GM21737 (cell line): ENCODE data around the gene ANGPTL1.
"Not testable (repeated sequence)": the region's sequence is repeated elsewhere in the genome, so short reads cannot be mapped to it uniquely, and the experiment has no call there.

Experiments
- ATAC-seq: cut with Tn5 transposase; IDR thresholded peaks from one replicate; pipeline ENCODE4 v1.9.1; 2021; ENCODE audit warnings: mild to moderate bottlenecking, moderate library complexity; ENCODE audit not compliant: unreplicated experiment

Gene ANGPTL1

DNA sequence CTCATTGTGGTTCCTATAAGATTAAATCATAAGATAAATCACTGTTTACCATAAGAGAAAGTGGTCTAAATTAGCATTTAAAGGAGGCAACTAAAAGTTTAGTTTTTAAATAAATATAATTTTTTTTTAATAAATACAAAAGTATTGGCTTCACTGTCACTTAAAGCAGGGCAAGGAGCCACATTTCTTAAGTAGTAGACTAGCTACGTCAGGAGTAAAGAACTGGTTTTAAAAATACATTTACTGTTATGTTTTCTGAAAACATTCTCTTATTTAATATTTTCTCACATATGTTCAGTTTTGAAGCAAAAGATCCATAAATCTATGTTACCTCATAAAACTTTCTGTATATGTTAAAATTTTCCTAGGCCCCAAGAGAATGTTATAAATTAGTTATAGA, 2.2 kb downstream of the ANGPTL1 start:
- ATAC-seq = no peak

DNA sequence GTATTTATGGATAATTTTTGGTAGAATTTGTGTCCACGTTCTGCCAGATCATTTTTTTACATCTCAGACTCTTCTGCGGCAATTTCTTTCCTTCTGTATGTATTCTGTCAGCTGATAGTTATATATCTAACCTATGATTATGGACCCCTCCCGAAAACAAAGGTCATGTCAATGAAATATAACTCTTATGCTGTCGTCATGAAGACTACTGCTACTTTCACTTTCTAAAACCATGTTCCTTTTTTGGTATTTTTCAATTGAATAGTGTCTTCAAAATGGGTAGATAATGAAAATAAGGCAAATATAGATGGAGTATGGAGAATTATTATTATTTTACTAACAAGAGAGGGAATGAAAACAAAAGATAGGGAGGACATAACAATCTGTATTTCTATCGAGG, 3.2 kb downstream of the ANGPTL1 start:
- no peak for ATAC-seq

DNA sequence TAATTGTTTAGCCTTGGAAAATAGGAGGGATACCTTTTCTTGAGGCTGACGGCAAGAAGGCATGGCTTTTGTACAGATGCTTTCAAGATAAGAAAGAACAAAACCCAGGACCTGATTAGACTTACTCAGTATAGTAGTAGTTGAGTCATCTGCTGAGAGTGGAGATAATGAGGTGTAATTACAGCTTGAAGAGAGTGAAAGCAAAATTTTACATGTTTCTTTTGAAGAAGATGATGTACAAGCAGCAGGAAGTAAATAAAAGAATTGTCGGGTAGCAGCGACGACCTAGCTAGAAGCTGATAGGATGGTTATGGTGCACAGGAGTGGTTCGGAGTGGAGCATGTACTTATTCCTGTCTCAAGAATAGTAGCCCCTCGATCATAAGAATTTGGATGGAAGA, 6.6 kb downstream of the ANGPTL1 start:
- ATAC-seq = no peak

DNA sequence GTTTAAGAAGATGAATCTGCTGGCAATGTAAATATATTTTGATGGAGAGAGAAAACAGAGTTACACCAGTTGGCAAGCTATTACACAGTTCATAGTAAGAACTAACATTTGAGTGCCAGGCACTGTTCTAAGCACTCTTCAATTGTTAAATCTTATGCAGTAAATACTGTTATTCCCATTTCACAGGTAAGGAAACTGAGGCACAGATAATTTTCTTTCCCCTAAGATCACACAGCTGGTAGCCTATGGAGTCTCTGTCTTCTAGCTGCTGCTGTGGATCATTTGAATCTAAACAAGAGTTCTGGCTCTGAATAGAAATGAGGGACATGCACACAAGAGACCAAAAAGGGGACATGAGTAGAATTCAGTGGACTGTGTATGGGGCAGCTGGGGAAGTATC, 8.0 kb downstream of the ANGPTL1 start:
- ATAC-seq = no peak

DNA sequence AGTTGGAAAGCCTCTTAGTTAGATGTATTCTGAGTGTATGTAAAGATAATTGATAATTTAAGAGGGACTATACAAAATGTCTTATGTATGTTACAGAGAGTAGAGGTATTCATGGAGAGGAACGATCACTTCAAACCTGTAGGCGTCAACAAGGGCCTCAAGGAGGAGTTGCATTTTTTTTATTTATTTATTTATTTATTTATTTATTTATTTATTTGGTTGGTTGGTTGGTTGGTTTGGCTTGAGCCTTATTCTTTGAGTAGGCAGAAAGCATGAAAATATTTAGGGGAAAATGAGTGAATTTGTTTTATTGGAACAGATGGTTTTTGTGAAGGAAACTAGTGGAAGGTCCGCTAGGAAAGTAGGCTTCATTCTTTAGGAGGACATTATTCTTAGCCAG, 8.5 kb downstream of the ANGPTL1 start:
- ATAC-seq = no peak

DNA sequence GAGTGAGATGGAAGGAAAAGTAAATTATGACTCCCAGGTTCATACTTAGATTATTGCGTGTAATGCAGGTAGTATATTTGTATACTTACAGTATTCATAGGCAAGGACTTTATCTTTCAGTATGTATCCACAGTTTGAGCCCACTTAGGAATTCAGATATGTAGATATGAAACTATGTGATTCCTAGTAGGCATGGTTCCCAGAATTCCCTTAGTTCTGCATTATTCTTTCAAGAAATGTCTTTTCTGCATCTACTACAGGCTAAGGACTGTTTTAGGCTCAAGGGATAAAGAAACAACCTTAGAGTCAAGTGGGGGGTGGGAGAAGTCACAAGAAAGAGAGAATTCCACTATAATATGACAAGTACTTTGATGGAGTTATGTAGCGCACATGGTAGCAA, 13.8 kb downstream of the ANGPTL1 start:
- no peak for ATAC-seq

DNA sequence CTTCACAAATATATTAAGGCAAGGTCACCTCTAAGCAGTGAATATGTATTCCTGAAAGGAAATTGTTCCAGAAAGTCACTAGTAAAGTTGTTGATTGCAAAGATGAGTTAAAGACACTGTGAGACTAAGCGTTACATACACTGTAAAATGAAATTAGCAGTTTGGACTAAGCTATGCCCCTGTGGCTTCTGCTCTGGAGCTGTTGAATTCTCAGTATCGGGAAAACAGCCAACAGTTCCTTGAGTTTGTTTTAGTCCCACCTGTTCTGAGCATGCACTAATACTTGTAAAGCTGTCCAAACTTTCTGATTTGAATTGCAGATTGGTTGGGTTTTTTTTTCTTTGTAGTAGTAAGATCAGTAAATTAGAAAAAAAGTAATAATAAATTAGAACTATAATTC, 21.0 kb downstream of the ANGPTL1 start:
- ATAC-seq = no peak

DNA sequence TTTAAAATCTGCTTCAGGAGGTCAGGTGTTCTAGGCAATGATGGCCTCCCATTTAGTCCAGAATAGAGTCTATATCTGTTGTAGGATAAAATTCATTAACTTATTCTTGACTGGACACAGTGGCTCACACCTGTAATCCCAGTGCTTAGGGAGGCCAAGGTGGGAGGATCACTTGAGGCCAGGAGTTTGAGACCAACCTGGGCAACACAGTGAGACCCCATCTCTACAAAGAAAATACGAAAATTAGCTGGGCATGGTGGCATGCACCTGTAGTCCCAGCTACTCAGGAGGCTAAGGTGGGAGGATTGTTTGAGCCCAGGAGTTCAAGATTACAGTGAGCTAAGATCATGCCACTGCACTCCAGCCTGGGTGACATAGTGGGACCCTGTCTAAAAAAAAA, 23.0 kb downstream of the ANGPTL1 start:
- ATAC-seq = not testable (repeated sequence)

DNA sequence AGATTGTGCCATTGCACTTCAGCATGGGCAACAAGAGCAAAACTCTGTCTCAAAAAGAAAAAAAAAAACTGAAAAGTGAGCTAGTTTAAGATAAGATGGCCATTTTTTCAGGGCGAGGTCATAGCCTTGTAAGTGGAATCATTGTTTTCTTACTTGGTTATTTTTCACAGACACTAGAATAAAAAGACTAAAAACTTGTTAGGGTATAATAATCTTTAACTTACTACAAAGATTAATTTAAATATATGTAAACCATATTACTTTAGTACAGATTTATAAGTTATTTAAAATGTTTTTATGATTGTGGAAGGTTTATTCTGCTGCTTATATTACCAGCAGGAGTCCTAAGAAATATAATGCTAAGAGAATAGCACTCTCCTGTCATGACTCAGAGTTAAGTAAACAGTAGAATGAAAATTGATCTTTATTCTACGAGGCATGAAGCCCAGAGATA, 23.5 kb downstream of the ANGPTL1 start:
- no peak for ATAC-seq

DNA sequence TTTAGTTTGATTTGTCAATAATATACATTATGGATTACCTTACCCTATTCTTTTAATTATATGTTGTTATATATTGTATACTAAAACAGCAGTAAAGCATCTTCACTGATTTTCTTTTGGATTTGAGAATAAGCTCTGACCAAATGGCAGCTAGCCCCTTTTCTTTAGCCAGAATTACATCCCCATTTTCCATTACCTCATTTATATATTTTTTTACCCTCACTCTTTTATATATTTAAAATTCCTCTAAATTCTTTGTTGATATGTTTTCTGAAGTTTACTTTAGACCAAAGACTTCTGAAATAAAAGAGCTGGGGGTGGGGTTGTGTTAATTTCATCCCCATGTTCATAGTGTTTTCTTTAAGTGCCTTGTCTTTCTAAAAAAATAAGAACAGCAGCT, 24.6 kb downstream of the ANGPTL1 start:
- ATAC-seq = no peak

DNA sequence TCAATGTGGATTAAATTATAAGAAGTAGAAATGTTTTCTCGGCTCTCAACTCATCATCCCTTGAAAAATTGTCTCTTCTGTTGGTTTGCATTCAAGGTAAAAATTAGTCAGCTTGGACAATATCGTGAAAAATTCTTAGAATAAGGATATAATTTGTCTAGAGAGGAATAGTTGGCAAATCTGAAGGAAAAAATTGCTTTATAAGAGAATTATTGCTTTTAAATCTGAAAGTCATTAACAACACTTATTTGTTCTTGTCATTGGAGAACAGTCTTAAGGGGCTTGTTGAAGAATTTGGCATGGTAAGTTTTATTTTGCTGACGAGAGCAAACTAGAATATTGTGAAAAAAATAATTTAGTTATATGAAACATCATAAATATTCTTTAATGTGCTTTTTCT, 26.4 kb downstream of the ANGPTL1 start:
- ATAC-seq = no peak

DNA sequence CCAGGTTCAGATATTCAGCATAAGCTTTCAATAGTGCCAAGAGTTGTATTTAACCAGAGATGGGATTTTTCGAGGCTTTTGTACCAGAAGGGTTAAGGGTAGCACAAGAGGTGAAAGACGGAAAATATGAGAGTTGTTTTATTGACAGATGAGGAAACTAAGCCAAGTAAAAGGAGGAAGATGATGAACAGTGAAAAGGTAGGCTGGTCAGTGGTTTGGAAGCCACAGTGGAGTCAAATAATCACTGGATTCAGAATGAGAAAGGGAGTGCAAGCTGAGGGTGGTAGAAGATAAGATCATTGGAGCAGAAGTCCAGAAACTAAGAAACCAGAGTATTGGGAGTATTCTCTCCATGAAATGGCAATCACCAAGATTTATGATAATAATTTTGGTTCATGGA, 45.7 kb downstream of the ANGPTL1 start:
- no peak for ATAC-seq

DNA sequence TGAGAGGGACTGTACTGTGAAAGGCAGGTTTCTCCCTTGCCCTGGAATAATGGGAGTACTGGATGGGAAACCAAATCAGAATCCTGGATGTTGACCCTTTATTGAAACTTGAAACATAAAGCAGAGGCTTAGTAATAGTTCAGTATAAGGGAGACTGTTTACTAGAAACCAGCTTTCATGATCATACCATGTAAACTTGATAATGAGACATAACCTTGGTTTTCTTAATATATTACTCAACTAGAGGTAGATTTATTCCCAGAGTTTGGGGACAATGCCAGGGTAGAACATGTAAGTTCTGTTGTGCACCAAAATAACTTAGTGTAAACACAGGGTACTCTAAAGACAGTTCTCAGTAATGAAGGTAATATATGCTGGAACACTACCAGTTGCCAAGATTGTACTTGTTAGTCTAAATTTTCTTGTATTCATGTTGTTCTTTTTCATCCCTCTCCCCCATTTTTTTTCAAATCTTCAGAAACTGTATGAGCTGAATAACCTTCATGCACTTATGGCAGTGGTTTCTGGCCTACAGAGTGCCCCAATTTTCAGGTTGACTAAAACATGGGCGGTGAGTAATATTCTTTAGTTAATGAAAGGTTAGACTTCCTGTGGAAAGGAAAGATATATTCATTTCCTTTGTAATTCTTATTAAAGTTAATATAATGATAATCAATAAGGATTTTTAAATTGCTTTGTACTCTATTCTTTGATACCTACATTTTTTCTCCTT, 49.6 kb downstream of the ANGPTL1 start:
- no peak for ATAC-seq

DNA sequence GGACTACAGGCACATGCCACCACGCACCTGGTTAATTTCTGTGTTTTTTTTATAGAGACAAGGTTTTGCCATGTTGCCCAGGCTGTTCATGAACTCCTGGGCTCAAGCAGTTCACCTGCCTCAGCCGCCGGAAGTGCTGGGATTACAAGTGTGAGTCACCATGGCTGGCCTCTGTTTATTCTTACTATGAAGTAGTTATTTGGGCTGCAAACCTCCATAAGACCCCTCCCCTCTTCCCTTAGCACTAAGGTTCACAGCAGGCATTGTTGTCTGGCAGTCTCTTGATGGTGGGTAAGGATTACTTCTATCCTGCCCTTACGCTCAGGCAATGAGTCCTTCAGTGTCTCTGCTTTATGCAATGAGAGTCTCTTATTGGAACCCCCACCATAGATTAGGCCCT, 51.8 kb downstream of the ANGPTL1 start:
- no peak for ATAC-seq

DNA sequence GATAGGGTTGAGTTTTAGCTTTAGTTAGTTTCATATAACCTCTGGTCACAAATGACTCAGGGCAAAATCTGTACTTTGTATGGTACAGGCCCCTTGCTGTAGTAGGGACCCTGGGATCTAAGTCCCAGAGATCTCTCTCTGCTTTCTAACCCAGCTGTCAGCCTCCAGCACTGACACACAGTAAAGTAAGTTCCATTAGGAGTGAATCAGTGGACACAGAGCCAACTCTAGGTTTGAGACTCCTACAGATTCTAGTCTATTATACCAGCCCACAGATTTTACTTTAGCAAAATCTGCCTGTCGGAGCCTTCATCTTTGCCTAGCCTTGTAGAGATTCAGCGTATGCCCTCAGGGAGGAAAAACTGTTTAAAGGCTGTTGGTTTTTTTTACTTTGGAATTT, 52.5 kb downstream of the ANGPTL1 start:
- ATAC-seq = no peak

DNA sequence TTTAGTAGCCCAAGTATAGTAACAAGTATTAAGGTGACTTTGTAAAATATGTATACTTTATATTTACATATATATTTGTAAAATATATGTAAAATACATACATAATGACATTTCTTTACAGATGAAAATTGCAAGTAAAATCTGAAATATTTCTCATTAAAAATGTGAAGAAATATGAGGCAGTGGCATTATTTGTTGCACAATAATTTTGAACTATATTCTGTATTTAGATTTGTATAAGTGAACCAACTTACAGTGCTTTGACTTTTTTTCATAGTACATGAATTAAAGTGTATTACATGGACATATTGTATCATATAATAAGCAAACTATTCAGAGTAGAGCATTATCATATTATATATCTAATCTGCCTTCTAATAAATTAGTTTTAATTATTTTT, 60.3 kb downstream of the ANGPTL1 start:
- no peak for ATAC-seq

DNA sequence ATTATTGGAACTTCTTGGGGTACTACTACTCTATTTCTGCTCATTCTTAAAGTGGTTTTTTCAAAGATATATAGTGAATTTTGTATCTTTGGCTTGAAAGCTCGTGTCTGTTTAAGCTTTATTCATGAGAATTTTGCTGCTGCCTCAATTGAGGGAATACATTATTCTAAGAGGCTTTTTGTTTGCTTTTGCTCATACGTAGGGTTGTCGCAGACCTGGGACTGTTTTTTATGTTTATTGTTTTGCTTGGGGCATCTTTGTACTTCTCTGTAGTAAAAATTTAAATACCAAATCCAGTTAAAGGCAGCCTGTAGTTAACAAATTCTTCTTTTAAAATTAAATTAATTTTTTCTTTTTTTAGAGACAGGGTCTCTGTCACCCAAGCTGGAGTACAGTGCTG, 62.3 kb downstream of the ANGPTL1 start:
- no peak for ATAC-seq

DNA sequence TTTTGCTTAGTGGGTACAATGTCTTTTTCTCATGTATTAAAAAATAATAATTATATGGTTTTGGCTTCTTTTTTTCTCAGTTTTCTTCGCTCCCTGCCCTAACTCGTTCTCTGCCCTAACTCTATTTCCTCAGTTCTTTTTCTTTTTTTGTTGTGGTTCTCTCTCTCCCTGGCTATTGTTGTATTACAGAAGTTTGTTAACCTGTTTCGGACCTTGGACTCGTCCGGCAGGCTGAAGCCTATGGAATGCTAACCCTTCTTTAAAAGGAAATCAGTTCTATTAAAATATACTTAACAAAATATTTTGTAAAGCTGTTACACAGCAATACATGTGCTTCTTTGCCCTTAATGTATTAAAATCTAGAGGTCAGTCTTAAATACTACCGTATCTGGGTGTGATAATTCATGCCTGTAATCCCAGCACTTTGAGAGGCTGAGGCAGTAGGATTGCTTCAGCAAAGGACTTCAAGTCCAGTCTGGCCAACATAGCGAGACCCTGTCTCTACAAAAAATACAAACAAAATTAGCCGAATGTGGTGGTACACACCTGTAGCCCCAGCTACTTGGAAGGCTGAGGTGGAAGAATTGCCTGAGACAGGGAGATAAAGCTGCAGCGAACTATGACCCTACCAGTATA, 64.1 kb downstream of the ANGPTL1 start:
- no peak for ATAC-seq

DNA sequence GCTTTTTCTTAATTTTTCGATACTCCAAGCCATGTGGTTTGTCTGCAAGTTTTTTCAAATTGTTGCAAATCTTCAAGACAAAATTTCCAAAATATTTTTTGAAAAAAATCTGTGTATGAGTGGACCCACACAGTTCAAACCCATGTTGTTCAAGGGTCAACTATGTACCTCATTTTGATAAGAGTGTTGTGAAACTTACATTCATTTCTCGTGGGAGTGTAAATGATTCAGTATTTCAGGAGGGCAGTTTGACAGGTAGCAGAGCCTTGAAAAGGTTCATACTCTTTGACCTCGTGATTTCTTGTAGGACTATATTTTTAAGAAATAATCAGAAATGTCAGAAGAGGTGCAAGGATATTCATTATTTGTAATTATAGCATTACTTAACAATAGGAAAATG, 68.0 kb downstream of the ANGPTL1 start:
- no peak for ATAC-seq
